Mesothelial cell of epicardium (in vitro differentiated cells): ENCODE results near the gene DNAJC8. TPM values are rescaled to one million over a fixed set of nuclear protein-coding genes. Genes with fewer than 3 reads are reported as not detected.

Experiments
- DNase-seq, 2 experiments: peaks; one replicate each; pipeline ENCODE4 v3.0.0; 2021; ENCODE audit warnings: low spot score in 2 of 2; ENCODE audit not compliant: unreplicated experiment in 2 of 2
- H3K27ac Mint-ChIP-seq: 2 replicates; pipeline ENCODE4 v1.8.0; 2021; ENCODE audit warnings: mixed read lengths
- H3K27me3 Mint-ChIP-seq: 2 replicates; pipeline ENCODE4 v1.8.0; 2021; ENCODE audit warnings: low read depth, mixed read lengths
- H3K36me3 Mint-ChIP-seq: 2 replicates; pipeline ENCODE4 v1.8.0; 2021; ENCODE audit warnings: mixed read lengths
- H3K4me1 Mint-ChIP-seq: 2 replicates; pipeline ENCODE4 v1.8.0; 2021; ENCODE audit warnings: mixed read lengths
- H3K4me3 Mint-ChIP-seq: 2 replicates; pipeline ENCODE4 v1.8.0; 2021; ENCODE audit warnings: mild to moderate bottlenecking, moderate library complexity, mixed read lengths
- H3K9me3 Mint-ChIP-seq: 2 replicates; pipeline ENCODE4 v1.8.0; 2021; ENCODE audit warnings: mixed read lengths
- total RNA-seq: library from RNA; stranded (reverse); gene quantifications from 3 replicates; pipeline ENCODE4 v1.2.1, GENCODE V29; 2021
- TF ChIP-seq, protein P1 (sequence below): fragments of 200-600 bp; sonication (generic); IDR thresholded peaks from one replicate; pipeline ENCODE4 v1.5.0; 2021; ENCODE audit warnings: antibody characterized with exemption; ENCODE audit not compliant: unreplicated experiment

The DNAJC8 gene
- total RNA-seq, 1 donor from 2014 or later, result 79.7 TPM

DNA sequence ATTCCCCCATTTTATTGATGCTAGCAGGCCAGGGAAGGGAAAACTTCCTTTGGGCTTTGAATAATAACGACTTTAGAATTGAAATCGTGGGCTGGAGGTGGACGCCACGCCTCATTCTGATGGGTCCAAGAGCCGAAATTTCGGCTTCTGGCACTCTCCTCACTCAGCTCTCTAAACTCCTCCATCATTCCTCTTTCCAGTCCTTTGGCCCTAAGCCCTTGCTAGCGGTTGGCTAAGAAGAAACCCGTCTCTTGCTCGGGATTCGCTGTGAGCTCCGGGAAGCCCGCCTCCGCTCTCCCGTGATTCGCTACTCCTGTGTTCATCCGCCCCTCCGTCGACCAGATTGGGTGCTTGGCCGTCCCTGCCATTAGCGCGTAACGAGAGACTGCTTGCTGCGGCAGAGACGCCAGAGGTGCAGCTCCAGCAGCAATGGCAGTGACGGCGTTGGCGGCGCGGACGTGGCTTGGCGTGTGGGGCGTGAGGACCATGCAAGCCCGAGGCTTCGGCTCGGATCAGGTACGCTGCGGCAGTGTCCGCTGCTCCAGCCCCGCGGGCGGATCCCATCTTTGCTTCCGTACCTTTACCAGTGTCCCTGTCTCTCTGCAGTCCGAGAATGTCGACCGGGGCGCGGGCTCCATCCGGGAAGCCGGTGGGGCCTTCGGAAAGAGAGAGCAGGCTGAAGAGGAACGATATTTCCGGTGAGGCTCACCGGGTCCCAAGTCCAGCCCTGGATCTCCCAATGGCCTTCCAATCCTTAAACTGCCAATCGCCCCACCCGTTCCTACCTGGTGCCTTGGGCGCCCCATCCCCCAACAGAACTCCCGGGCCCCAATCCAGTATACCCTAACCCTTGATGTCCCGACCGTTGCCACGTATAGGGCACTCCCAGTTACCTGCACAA, 3.2 kb upstream of the DNAJC8 start, which contains the start of gene ATP5IF1:
Gene ATP5IF1, plus strand, starts transcription at position 370 of the 901 bp plus-strand sequence. Its CDS starts 60 bp downstream, at position 430.
- TF ChIP-seq, protein P1, sequence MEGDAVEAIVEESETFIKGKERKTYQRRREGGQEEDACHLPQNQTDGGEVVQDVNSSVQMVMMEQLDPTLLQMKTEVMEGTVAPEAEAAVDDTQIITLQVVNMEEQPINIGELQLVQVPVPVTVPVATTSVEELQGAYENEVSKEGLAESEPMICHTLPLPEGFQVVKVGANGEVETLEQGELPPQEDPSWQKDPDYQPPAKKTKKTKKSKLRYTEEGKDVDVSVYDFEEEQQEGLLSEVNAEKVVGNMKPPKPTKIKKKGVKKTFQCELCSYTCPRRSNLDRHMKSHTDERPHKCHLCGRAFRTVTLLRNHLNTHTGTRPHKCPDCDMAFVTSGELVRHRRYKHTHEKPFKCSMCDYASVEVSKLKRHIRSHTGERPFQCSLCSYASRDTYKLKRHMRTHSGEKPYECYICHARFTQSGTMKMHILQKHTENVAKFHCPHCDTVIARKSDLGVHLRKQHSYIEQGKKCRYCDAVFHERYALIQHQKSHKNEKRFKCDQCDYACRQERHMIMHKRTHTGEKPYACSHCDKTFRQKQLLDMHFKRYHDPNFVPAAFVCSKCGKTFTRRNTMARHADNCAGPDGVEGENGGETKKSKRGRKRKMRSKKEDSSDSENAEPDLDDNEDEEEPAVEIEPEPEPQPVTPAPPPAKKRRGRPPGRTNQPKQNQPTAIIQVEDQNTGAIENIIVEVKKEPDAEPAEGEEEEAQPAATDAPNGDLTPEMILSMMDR, result no peak
- H3K36me3 Mint-ChIP-seq, result no peaks in the 10 kb centered on the region
- no peaks in the 10 kb centered on the region for H3K9me3 Mint-ChIP-seq
- H3K27ac Mint-ChIP-seq, result no peak within 1 kb of the TSS
- H3K4me3 Mint-ChIP-seq, result no peak within 1 kb of the TSS
- H3K4me1 Mint-ChIP-seq, result peaks cover 13% of the 10 kb centered on the region
- peak; percentile 86 to 93 for DNase-seq
- no peaks in the 10 kb centered on the region for H3K27me3 Mint-ChIP-seq

DNA sequence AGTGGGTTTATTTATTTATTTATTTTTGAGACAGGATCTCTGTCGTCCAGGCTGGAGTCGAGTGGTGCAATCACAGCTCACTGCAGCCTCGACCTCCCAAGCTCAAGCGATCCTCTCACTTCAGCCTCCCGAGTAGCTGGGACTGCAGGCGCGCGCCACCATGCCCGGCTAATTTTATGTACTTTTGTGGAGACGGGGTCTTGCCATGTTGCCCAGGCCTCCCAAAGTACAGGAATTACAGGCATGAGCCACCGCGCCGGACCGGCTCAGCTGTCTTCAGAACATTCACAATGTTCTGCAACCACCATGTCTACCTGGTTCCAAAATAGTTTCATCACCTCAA, 406 bp upstream of the DNAJC8 start:
- no peak for DNase-seq
- Mint-ChIP-seq H3K27ac (peak overlapping the region; percentile 25), H3K9me3 (no peaks in the 10 kb centered on the region), H3K36me3 (peaks cover 5% of the 10 kb centered on the region), H3K4me1 (peaks cover 9% of the 10 kb centered on the region), H3K4me3 (peak overlapping the region; percentile 48), H3K27me3 (no peaks in the 10 kb centered on the region)
- TF ChIP-seq, protein P1, result no peak

DNA sequence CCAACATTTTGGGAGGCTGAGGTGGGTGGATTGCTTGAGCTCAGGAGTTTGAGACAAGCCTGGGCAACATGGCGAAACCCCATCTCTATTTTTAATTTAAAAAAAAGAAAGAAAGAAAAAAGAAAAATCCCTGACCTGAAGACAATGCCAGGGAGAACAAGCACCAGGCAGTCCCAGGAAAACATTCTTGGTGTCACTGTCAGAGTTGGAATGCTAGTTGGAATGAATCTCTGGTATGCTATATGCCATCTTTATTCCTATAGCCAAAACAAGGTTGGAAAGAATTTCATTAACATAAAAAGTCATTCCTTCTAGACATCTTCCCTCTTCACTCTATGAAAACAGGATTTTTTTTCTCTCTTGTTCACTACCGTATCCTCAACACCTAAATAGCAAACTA, 2.8 kb downstream of the DNAJC8 start:
- TF ChIP-seq, protein P1, result no peak
- Mint-ChIP-seq H3K9me3 (no peaks in the 10 kb centered on the region), H3K4me3 (peak overlapping the region; percentile 30), H3K27ac (no peak overlapping the region), H3K4me1 (peaks cover 9% of the 10 kb centered on the region), H3K27me3 (no peaks in the 10 kb centered on the region), H3K36me3 (peaks cover 17% of the 10 kb centered on the region)
- no peak for DNase-seq

DNA sequence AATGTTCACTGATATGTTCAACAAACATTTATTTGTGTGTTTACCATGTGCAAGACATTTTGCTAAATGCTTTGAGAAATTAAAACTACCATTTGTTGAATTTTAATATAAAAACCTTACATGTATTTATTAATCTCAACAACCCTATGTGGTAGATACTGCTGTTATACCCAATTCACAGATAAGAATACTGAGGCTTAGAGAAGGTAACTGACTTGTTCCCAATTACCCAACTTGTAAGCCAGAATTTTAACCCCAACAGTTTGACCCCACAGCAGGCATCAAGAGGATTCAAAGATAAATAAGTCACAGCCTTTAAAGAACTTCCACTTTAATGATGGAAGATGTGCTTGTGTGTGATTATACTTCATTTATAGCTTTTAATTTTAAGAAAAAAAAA, 3.7 kb downstream of the DNAJC8 start:
- H3K27ac Mint-ChIP-seq, result no peak overlapping the region
- H3K4me1 Mint-ChIP-seq, result peaks cover 9% of the 10 kb centered on the region
- H3K27me3 Mint-ChIP-seq, result no peaks in the 10 kb centered on the region
- no peak overlapping the region for H3K4me3 Mint-ChIP-seq
- no peaks in the 10 kb centered on the region for H3K9me3 Mint-ChIP-seq
- H3K36me3 Mint-ChIP-seq, result peaks cover 20% of the 10 kb centered on the region
- no peak for DNase-seq
- TF ChIP-seq, protein P1, result no peak

DNA sequence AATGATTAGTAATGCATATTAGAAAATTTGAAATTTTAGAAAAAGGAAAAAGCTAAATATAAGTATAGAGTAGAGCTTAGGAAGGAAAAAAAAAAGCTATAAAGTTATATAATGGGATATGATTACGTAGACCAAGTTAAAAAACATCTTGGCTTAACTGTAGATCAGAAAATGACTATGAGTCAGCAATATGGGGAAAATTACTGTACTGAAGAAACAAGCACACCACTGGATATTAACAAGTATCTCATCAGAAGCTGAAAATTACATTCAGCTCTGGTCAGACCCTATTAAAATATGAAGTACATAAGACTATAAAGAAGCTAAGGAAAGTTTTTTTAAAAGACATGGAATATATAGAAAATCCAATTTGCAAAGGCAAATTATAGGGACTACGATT, 19.5 kb downstream of the DNAJC8 start:
- Mint-ChIP-seq H3K9me3 (no peaks in the 10 kb centered on the region), H3K4me1 (no peaks in the 10 kb centered on the region), H3K4me3 (no peak overlapping the region), H3K36me3 (peaks cover 10% of the 10 kb centered on the region), H3K27me3 (no peaks in the 10 kb centered on the region), H3K27ac (no peak overlapping the region)
- TF ChIP-seq, protein P1, result no peak
- DNase-seq, result no peak
